Mesothelial cell of epicardium (in vitro differentiated cells): ENCODE data around the gene MLXIP. TPM values are rescaled to one million over a fixed set of nuclear protein-coding genes. Genes with fewer than 3 reads are reported as not detected.
A peak's percentile ranks its signal among the peaks of the same experiment; 100 is the strongest.

Source experiments
- DNase-seq, 2 experiments: peaks; one replicate each; pipeline ENCODE4 v3.0.0; 2021; ENCODE audit warnings: low spot score in 2 of 2; ENCODE audit not compliant: unreplicated experiment in 2 of 2
- H3K27ac Mint-ChIP-seq: 2 replicates; pipeline ENCODE4 v1.8.0; 2021; ENCODE audit warnings: mixed read lengths
- H3K27me3 Mint-ChIP-seq: 2 replicates; pipeline ENCODE4 v1.8.0; 2021; ENCODE audit warnings: low read depth, mixed read lengths
- H3K36me3 Mint-ChIP-seq: 2 replicates; pipeline ENCODE4 v1.8.0; 2021; ENCODE audit warnings: mixed read lengths
- H3K4me1 Mint-ChIP-seq: 2 replicates; pipeline ENCODE4 v1.8.0; 2021; ENCODE audit warnings: mixed read lengths
- H3K4me3 Mint-ChIP-seq: 2 replicates; pipeline ENCODE4 v1.8.0; 2021; ENCODE audit warnings: mild to moderate bottlenecking, moderate library complexity, mixed read lengths
- H3K9me3 Mint-ChIP-seq: 2 replicates; pipeline ENCODE4 v1.8.0; 2021; ENCODE audit warnings: mixed read lengths
- total RNA-seq: library from RNA; stranded (reverse); gene quantifications from 3 replicates; pipeline ENCODE4 v1.2.1, GENCODE V29; 2021
- TF ChIP-seq, protein P1 (sequence below): fragments of 200-600 bp; sonication (generic); IDR thresholded peaks from one replicate; pipeline ENCODE4 v1.5.0; 2021; ENCODE audit warnings: antibody characterized with exemption; ENCODE audit not compliant: unreplicated experiment

The MLXIP gene
- total RNA-seq, 1 donor from 2014 or later, result 65.3 TPM

- no peak overlapping the region for H3K27ac Mint-ChIP-seq
- H3K4me1 Mint-ChIP-seq, result peaks cover 3% of the 10 kb centered on the region
- DNase-seq, result no peak
- no peak overlapping the region for H3K4me3 Mint-ChIP-seq
- H3K27me3 Mint-ChIP-seq, result peaks cover 2% of the 10 kb centered on the region
- TF ChIP-seq, protein P1, sequence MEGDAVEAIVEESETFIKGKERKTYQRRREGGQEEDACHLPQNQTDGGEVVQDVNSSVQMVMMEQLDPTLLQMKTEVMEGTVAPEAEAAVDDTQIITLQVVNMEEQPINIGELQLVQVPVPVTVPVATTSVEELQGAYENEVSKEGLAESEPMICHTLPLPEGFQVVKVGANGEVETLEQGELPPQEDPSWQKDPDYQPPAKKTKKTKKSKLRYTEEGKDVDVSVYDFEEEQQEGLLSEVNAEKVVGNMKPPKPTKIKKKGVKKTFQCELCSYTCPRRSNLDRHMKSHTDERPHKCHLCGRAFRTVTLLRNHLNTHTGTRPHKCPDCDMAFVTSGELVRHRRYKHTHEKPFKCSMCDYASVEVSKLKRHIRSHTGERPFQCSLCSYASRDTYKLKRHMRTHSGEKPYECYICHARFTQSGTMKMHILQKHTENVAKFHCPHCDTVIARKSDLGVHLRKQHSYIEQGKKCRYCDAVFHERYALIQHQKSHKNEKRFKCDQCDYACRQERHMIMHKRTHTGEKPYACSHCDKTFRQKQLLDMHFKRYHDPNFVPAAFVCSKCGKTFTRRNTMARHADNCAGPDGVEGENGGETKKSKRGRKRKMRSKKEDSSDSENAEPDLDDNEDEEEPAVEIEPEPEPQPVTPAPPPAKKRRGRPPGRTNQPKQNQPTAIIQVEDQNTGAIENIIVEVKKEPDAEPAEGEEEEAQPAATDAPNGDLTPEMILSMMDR, result no peak
- H3K36me3 Mint-ChIP-seq, result no peaks in the 10 kb centered on the region
- H3K9me3 Mint-ChIP-seq, result no peaks in the 10 kb centered on the region
Observed at GRCh38 chr12:122187466-122187865, 108.9 kb downstream of the MLXIP start.

DNA sequence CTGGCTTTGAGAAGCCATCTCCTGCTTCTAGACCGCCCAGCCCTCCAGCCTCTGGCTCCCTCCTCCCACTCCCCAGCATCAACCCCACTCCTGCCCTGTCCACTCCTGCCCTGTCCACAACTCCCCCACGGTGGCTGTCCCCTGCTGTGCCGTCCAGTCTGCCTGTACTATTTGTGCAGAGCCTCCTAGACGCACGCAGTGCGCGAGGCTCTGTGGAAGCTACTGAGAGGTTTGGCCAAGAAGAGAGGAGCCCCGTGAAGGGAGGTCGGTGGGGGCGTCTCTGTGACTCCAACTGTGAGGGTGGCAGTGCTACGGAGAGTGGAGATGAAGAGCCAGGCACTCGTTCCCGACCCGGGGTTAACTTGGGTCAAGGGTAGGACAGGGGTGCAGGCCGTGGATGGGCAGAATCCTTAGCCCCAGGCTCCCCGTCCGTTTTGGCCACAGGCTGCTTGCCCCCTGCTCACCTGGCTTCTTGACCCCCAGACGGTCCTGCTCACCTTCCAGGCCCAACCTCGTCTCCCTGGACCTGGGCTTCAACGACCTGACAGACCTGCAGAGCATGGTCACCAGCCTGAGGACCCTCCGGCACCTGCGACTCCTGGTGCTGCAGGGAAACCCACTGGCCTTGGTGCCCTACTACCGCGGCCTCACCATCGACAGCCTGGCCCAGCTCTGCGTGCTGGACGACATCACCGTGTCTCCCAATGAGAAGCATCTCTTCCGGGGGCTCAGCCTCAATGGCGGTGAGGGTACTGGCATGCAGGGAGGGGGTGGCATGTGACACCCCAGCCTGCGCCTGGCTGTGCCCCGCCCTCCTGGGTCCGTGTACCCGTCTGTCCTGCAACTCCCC is 111.3 kb downstream of the MLXIP start:
- TF ChIP-seq, protein P1, result no peak
- no peaks in the 10 kb centered on the region for H3K4me1 Mint-ChIP-seq

DNA sequence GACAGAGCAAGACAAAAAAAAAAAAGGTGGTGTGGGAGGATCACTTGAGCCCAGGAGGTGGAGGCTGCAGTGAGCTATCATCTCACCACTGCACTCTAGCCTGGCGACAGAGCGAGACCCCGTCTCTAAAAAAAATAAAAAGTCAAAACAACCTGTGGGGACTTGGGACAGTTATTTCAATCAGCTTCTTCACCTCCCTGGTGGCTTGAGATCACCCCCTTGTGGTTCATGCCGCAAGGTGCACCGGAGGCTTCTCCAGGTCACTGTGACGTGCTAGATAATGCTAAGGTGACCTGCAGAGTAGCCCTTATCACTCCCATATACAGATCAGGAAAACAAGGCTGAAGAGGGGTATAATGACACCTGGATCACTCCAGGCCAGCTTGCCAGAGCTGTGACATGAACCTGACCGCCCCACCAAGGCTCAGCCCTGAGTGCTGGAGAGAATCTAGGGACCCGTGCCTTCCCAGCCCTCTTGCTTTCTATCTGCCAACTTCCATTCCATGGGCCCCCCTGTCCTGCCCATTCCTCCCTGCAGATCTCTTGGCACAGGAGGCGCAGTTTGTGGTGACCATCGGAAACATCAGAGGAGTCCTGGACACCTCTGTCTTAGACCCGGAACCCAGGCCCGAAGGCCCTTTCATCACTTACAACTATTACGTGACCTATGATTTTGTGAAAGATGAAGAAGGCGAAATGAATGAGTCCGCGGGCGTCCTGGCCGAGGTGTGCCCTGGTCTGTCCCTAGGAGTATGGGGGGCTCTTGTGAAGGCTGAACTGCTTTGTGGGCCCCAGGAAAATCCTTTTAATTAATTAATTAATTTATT is 112.5 kb downstream of the MLXIP start:
- Mint-ChIP-seq H3K27ac (no peak overlapping the region), H3K4me1 (no peaks in the 10 kb centered on the region), H3K4me3 (no peak overlapping the region), H3K9me3 (peaks cover 14% of the 10 kb centered on the region), H3K27me3 (peaks cover 10% of the 10 kb centered on the region), H3K36me3 (peaks cover 5% of the 10 kb centered on the region)
- DNase-seq, result no peak
- TF ChIP-seq, protein P1, result peak; percentile 52

More for the DNA sequence above, 111.3 kb downstream of the MLXIP start:
- no peak overlapping the region for H3K27ac Mint-ChIP-seq
- no peaks in the 10 kb centered on the region for H3K36me3 Mint-ChIP-seq
- H3K4me3 Mint-ChIP-seq, result no peak overlapping the region
- no peak for DNase-seq
- H3K27me3 Mint-ChIP-seq, result peaks cover 6% of the 10 kb centered on the region
- H3K9me3 Mint-ChIP-seq, result peaks cover 3% of the 10 kb centered on the region

DNA sequence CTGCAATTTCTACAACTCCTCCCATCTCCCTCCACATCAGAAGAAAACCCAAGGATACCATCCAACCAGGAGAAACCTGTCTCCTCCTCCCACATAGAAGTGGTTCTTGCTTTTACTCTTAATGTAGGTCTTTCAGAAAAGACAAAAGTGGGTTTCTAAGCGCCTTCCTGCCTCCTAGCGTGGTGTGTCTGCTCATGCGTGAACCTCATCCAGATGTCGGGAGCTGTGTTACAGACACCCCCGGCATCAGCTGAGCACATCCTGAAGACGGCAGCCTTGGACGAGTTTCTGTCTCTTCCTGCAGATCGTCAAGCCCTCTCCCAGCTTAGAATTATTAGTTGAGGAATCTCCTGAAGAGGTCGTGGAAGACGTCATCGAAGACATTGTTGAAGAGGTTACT is 113.9 kb downstream of the MLXIP start:
- Mint-ChIP-seq H3K27me3 (peaks cover 10% of the 10 kb centered on the region), H3K9me3 (peaks cover 14% of the 10 kb centered on the region), H3K36me3 (peaks cover 5% of the 10 kb centered on the region), H3K4me3 (no peak overlapping the region), H3K27ac (no peak overlapping the region), H3K4me1 (no peaks in the 10 kb centered on the region)
- no peak for DNase-seq
- TF ChIP-seq, protein P1, result no peak

GRCh38 chr12:122194804-122195203 is 116.2 kb downstream of the MLXIP start:
- Mint-ChIP-seq H3K4me1 (no peaks in the 10 kb centered on the region), H3K9me3 (peaks cover 14% of the 10 kb centered on the region), H3K27me3 (peaks cover 14% of the 10 kb centered on the region), H3K36me3 (peaks cover 5% of the 10 kb centered on the region), H3K4me3 (no peak overlapping the region), H3K27ac (no peak overlapping the region)
- TF ChIP-seq, protein P1, result no peak
- DNase-seq, result no peak
